Endometrial microvascular endothelial cells (primary cell): ENCODE measurements around the gene TRAPPC2L. TPM values are rescaled to one million over a fixed set of nuclear protein-coding genes. Genes with fewer than 3 reads are reported as not detected.

Experiments used
- in situ Hi-C: cut with HindIII; loops from 2 replicates; pipeline ENCODE4 v1.10.0; 2017; ENCODE audit warnings: low sequenced_read_pairs, low pct_unique_long_range_greater_than_20kb; ENCODE audit errors: inconsistent ontology term
- total RNA-seq: library from RNA; depleted of rRNA; stranded (reverse); fragments of >200 nt; gene quantifications from one replicate; pipeline ENCODE4 v1.2.3, GENCODE V29; 2015; ENCODE audit errors: inconsistent ontology term

The TRAPPC2L gene
- total RNA-seq, 1 donor from 2014 or later: 54.1 TPM

DNA sequence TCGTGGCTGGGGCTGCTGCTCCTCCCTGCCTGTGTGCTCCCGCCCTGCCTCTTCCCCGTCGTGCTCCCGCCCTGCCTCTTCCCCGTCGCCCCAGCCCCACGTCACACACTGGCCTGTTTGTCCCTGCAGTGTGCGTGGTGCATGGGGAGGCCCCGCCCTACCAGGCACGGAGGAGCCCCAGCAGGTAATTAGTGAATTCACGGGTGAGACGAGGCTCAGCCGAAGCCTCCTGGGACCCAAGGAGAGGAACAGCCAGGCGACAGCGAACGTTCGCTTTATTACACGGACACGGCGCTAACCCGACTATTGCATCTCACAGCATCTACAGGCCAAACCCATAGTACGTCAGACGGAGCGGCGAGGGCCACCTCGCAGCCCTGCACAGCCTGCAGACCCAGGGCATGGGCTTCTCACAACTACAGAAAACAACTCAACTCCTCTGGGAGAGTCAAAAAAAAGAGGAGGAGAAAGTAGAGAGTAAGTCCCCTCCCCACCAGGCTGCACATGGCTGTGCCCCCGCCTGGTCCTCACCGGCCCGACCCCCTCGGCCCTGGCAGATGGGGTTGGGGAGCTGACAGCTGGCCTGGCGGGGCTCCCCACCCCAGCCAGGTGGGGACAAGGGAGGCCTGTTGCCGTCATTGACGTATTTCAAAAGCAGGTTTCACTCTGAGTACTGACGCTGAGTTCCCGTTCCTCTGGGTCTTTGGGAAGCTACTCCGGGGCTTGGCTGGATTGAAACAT is 13.9 kb downstream of the TRAPPC2L start:
- in situ Hi-C loops: no loop called here

- in situ Hi-C loops: no loop called here
Measured at GRCh38 chr16:88871349-88871702, 14.4 kb downstream of the TRAPPC2L start.

- in situ Hi-C loops: no loop called here
Measured at GRCh38 chr16:88871730-88872416, 14.9 kb downstream of the TRAPPC2L start.

DNA sequence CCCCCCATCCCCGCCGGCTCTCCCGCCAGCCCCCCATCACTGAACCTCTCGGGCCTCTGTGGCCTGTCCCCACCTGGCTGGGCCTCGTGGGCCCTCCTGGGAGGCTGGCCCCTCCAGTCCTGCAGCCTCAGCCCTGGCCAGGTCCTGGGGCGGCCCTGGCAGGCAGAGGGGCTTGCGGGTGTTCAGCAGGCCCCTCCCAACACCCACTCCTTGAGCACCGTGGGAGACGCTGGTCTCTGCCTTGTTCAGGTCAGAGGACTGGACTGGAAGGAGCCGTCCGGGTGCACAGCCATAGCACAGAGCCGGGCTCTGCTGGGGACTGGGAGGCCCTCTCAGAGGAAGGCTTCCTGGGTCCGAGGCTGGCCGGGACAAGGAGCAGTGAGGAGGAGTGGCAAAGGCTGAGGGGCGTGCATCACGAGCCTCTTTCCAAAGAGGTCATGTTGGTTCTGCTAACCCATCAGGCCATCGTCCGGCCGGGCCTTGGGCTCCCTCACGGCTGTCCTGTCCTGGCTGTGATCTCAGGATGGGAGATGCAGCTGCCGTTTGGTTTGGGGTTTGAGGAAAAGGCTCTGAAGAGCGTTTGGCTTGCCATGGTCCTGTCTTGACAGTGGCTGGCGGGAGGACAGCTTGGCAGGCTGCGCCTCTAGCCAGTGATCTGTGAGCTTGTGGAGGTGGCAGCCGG is 15.9 kb downstream of the TRAPPC2L start:
- in situ Hi-C loops: no loop called here

- in situ Hi-C loops: no loop called here
Measured at GRCh38 chr16:88874938-88875599, 18.1 kb downstream of the TRAPPC2L start.

GRCh38 chr16:88875703-88876234 is 18.8 kb downstream of the TRAPPC2L start:
- in situ Hi-C loops: no loop called here

- in situ Hi-C loops: no loop called here
Measured at GRCh38 chr16:88876942-88877526, 20.1 kb downstream of the TRAPPC2L start.

- in situ Hi-C loops: no loop called here
Measured at GRCh38 chr16:88877564-88878289, 20.8 kb downstream of the TRAPPC2L start.

DNA sequence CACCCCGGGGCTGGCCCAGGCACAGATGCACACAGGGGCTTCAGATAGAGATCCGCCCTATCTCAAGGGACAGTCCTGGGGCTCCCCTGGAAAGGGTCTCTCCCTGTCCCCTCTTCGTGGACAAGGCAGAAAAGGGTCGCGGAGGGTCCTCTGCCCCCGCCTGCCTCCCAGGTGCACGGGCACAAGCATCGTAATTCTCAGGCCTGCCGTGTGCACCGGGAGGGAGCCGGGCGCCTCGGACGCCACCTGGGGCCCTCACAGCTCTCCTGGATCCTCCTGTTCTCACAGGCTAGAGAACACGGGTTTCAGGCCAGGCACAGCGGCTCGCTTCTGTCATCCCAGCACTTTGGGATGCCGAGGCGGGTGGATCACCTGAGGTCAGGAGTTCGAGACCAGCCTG is 21.4 kb downstream of the TRAPPC2L start:
- in situ Hi-C loops: no loop called here

DNA sequence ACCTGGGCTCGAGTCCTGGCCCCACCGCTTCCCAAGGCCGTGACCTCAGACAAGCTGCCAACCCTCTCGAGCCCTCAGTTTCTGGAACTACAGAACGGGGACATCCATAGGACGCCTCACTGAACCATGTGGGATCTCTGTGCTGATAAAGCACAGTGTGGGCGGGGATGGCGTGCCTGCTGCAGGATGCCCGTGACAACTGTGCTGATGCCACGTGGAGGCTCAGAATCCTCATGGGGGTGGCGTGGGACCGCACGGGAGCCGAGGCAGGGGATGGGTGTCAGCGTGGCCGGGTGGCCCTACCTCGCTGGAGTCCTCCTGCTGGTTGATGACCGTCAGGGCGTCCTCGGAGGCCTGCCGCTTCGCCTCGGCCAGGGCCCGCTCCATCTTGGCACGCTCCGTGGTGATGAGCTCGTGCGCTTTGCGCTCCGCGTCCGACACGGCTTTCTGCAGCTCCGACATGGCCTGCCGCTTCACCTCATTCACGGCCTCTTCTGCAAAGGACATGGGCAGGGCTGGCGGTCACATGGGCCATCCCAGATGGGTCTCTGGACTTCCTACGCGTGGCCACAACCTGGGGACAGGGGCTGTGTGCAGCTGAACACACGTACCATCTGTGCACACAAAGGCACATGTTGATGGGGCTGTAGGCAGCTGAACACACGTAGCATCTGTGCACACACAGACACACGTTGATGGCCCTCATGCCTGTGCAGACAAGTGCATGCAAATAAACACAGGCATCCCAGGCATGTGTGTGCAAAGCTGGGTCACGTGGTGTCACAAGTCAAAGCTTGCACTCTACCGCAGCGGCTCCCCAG is 22.2 kb downstream of the TRAPPC2L start:
- in situ Hi-C loops: no loop called here

DNA sequence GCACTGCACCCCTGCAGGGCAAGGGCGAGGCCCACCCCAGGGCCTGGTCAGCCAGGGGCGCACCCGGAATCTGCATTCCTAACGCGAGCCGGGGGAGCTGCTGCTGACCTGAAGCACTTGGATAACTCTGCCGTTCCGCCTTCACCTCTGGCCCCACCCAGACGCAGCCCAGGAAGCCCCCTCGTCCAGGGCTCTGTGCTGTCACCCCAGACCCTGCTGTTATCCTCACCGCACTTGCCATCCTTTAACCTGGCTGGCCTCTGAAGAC is 22.8 kb downstream of the TRAPPC2L start:
- in situ Hi-C loops: no loop called here

DNA sequence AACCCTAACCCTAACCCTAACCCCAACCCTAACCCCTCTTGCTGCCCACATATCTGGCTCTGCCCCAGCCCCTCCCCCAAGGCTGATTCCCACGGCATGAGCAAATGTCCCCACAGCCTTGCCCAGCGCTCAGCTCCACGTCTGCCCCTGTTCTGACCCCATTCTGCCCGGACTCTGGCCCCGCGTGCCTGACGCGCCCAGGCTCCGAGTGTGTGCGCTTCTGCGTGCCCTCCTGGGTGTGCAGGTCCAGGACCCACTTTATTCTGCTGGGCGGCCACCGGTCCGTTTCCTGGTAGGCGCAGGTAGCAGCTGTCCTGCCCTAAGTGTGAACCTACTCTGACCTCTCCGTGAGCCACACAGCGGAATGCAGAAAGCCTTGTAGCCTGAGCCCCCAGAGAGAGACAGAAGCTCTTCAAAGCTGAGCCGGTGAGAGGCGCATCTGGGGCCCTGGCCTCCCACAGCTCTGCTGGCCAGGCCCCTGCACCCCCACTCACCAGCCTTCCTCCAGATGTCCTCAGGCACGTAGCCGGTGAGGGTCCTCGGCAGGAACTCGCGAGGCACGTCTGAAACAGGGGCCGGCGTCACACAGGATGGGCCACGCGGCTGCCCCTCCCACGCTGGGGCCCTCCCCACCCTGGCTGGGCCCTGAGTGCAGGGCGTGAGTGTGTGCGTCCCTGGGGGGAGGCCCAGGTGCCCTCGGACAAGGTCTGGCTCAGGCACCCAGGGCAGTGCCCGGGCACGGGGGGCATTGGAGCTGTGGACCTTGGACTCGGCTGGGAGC is 23.5 kb downstream of the TRAPPC2L start:
- in situ Hi-C loops: no loop called here

DNA sequence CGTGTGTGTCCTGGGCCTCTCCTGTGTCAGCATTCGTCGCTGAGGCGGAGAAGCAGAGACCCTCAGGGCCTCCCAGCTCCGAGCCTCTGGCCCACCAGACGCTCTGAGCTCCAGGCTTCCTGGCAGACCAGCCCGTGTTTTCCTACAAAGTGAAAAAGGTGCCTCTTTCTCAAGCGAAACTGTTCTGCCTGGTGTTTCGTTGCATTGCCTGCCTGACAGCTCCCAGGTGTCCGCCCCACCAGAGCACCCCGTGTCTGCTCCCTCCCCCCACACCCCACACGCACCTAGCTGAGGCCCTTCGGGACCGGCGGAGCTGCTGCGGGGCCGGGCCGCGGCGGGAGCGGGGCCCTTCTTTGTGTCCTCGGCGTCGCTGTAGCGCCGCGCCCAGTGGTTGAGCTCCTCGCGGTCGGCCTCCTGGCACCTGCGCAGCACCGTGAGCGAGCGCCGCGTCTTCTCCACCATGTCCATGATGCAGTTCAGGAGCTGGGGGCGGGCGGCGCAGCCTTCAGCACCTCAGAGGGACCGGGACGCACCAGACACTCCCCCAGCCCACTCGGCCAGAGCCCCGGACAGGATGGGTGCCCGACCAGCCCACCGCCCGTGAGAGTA is 24.2 kb downstream of the TRAPPC2L start:
- in situ Hi-C loops: no loop called here

GRCh38 chr16:88881675-88882357 is 24.9 kb downstream of the TRAPPC2L start:
- in situ Hi-C loops: no loop called here

GRCh38 chr16:88882358-88883030 is 25.6 kb downstream of the TRAPPC2L start:
- in situ Hi-C loops: no loop called here
